WERI-Rb-1 (cell line): ENCODE data around the gene SLU7.
"Not testable (repeated sequence)": the region's sequence is repeated elsewhere in the genome, so short reads cannot be mapped to it uniquely, and the experiment has no call there.

Experiments used
- DNase-seq: peaks from one replicate; pipeline ENCODE4 v3.0.0-alpha.2; 2020
- H3K27ac ChIP-seq: fragments of 250-450 bp; sonication (Bioruptor Pico); 2 replicates; pipeline ENCODE4 v1.5.1; 2020; ENCODE audit warnings: mild to moderate bottlenecking, moderate library complexity
- H3K27me3 ChIP-seq: fragments of 250-450 bp; sonication (Bioruptor Pico); 2 replicates; pipeline ENCODE4 v1.5.1; 2021; ENCODE audit warnings: mild to moderate bottlenecking, low read depth, moderate library complexity; ENCODE audit not compliant: insufficient read depth, severe bottlenecking
- H3K36me3 ChIP-seq: fragments of 250-450 bp; sonication (Bioruptor Pico); 2 replicates; pipeline ENCODE4 v1.5.1; 2020; ENCODE audit warnings: mild to moderate bottlenecking, moderate library complexity
- H3K4me3 ChIP-seq: 2 replicates; pipeline ENCODE4 v1.5.1; 2011; ENCODE audit warnings: low read depth, mild to moderate bottlenecking, control low read depth, low read length
- H3K9me3 ChIP-seq: fragments of 250-450 bp; sonication (Bioruptor Pico); 2 replicates; pipeline ENCODE4 v1.5.1; 2021; ENCODE audit warnings: mild to moderate bottlenecking, moderate library complexity; ENCODE audit not compliant: severe bottlenecking
- TF ChIP-seq, protein P1 (sequence below): IDR thresholded peaks from 2 replicates; pipeline ENCODE4 v1.5.1; 2011; ENCODE audit warnings: low read depth, mild to moderate bottlenecking, control low read depth, inconsistent platforms, low read length

Gene SLU7

DNA sequence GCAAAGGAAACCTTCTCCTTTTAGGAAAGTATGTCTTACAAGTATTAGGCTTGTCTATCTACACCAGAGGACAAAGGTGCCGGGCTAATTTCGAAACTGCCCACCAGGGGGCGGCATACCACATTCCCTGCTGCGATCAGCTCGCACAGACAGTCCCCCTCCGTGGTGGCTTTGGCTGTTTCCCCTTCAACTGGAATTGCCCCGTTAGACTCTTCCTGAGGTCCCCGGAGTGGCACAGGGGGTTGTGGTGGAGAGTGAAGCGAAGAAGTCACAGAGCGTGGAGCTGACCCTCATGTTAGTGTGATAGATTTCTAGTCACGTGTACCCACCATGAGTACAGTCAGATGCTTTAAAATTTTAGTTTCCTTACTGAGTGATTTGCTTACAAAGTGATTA is 20.3 kb upstream of the SLU7 start:
- peak; percentile 89 for DNase-seq
- no peaks in the 10 kb centered on the region for H3K27me3 ChIP-seq
- H3K4me3 ChIP-seq: peak overlapping the region; percentile 30
- TF ChIP-seq, protein P1, sequence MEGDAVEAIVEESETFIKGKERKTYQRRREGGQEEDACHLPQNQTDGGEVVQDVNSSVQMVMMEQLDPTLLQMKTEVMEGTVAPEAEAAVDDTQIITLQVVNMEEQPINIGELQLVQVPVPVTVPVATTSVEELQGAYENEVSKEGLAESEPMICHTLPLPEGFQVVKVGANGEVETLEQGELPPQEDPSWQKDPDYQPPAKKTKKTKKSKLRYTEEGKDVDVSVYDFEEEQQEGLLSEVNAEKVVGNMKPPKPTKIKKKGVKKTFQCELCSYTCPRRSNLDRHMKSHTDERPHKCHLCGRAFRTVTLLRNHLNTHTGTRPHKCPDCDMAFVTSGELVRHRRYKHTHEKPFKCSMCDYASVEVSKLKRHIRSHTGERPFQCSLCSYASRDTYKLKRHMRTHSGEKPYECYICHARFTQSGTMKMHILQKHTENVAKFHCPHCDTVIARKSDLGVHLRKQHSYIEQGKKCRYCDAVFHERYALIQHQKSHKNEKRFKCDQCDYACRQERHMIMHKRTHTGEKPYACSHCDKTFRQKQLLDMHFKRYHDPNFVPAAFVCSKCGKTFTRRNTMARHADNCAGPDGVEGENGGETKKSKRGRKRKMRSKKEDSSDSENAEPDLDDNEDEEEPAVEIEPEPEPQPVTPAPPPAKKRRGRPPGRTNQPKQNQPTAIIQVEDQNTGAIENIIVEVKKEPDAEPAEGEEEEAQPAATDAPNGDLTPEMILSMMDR: peak; percentile 86
- H3K36me3 ChIP-seq: no peaks in the 10 kb centered on the region
- H3K9me3 ChIP-seq: no peaks in the 10 kb centered on the region
- H3K27ac ChIP-seq: no peak overlapping the region

DNA sequence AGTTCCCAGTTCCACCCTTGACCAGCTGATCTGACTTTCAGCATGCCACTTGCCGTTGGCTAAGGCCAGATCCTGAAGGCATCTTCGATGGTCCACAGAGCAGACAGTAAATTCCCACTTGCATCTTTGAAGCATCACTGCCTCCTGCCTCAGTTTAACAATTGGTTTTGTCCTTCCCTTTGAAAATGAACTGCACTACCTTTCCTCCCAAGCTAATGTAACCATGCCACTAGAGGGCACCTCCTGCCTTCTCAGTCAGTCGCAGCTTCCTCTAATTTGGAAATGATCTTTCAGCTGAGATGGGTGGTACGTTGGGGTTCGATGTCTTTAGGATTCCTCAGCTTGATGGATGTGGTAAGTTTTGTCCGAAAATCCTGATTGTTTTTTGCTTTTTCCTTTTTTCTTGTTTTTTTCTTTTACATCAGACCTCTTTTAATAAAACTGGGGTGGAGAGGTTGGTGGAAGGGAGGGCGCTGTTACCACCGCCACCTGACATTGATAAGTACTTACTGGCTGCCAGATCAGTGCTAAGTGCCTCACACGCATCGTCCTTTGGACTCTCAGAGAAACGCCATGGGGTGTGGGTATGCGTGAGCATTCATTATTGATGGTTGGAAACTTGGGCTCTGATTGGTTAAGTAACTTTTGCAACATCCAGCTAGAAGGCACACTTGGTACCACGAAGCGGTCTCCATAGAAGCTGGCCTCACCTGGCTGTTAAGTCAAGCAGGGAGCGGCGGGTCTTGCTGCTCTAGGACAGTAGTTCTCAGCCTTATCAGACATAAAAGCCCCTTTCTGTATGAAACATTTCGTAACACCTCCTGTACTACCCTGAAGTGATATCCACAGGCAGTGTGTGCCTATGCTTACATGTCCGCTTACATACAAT is 19.7 kb upstream of the SLU7 start:
- Histone ChIP-seq H3K27ac (no peak overlapping the region), H3K27me3 (no peaks in the 10 kb centered on the region), H3K36me3 (no peaks in the 10 kb centered on the region), H3K4me3 (peak overlapping the region; percentile 30), H3K9me3 (no peaks in the 10 kb centered on the region)
- TF ChIP-seq, protein P1: peak; percentile 87
- DNase-seq: peak; percentile 60

GRCh38 chr5:160437271-160437670 is 18.4 kb upstream of the SLU7 start:
- no peaks in the 10 kb centered on the region for H3K27me3 ChIP-seq
- H3K36me3 ChIP-seq: no peaks in the 10 kb centered on the region; the same call in 1 of the 2 replicates
- TF ChIP-seq, protein P1: no peak
- H3K9me3 ChIP-seq: no peaks in the 10 kb centered on the region
- DNase-seq: no peak
- no peak overlapping the region for H3K4me3 ChIP-seq
- H3K27ac ChIP-seq: no peak overlapping the region

- DNase-seq, H3K27ac ChIP-seq, H3K9me3 ChIP-seq, H3K4me3 ChIP-seq, H3K36me3 ChIP-seq, H3K27me3 ChIP-seq: not testable (repeated sequence)
Measured at GRCh38 chr5:160436661-160437060, 17.8 kb upstream of the SLU7 start.

- H3K9me3 ChIP-seq: no peaks in the 10 kb centered on the region
- H3K27ac ChIP-seq: no peak overlapping the region
- TF ChIP-seq, protein P1: no peak
- DNase-seq: no peak
- no peak overlapping the region for H3K4me3 ChIP-seq
- H3K27me3 ChIP-seq: no peaks in the 10 kb centered on the region
- H3K36me3 ChIP-seq: no peaks in the 10 kb centered on the region; the same call in 1 of the 2 replicates
Measured at GRCh38 chr5:160436017-160436416, 17.1 kb upstream of the SLU7 start.

- Histone ChIP-seq H3K9me3 (no peaks in the 10 kb centered on the region), H3K27me3 (no peaks in the 10 kb centered on the region), H3K27ac (no peak overlapping the region), H3K4me3 (no peak overlapping the region), H3K36me3 (no peaks in the 10 kb centered on the region; the same call in 1 of the 2 replicates)
- TF ChIP-seq, protein P1: no peak
- no peak for DNase-seq
Measured at GRCh38 chr5:160435532-160435931, 16.7 kb upstream of the SLU7 start.
